Measurements from ENCODE around the gene COBL. TPM values are rescaled to one million over a fixed set of nuclear protein-coding genes. Genes with fewer than 3 reads are reported as not detected.

COBL gene
- total and polyA plus RNA-seq, 10 of the 15 experiments (the other 5 are each of a cell fraction or from before 2014, with no cell fraction given), result 0.21 TPM; not detected in 9

- TF ChIP-seq EGR1 (IDR thresholded peaks at IDR 0.05; ENCODE audit: borderline replicate concordance in 1 of 2, low read depth in 2 of 2, low read length in 2 of 2) (no peak), KAT2A (conservative IDR thresholded peaks at IDR 0.05; ENCODE audit: control insufficient read depth, low read depth, low read length) (no peak), USF1 (IDR thresholded peaks at IDR 0.05; ENCODE audit: borderline replicate concordance, extremely low read length, insufficient read depth, low read depth, low read length) (no peak), CUX1 (IDR thresholded peaks at IDR 0.05; ENCODE audit: insufficient replicate concordance, low read depth, low read length) (no peak), CBX3 (IDR thresholded peaks at IDR 0.05; ENCODE audit: borderline replicate concordance, low read depth) (no peak), POLR2AphosphoS2 (IDR thresholded peaks at IDR 0.05; ENCODE audit: low read depth, low read length) (no peak), RUNX3 (IDR thresholded peaks at IDR 0.05; ENCODE audit: low read length) (no peak), CHD4 (IDR thresholded peaks at IDR 0.05) (no peak), MEF2A (IDR thresholded peaks at IDR 0.05; ENCODE audit: insufficient read depth, low read depth, low read length) (no peak), FOS (IDR thresholded peaks at IDR 0.05; ENCODE audit: borderline replicate concordance, extremely low read depth, insufficient read length) (no peak)
Observed at GRCh38 chr7:51329696-51330263, 13.2 kb upstream of the COBL start (continued).

All from GM12878 (cell line).